PC-3 (cell line): ENCODE data around the gene INPP5F.

Experiments used
- EZH2 ChIP-seq: fragments of 300-600 bp; sonication (generic); IDR thresholded peaks from one replicate; pipeline ENCODE4 v1.6.1; 2017; ENCODE audit warnings: antibody characterized with exemption, mild to moderate bottlenecking, low read length; ENCODE audit not compliant: unreplicated experiment
- EZH2phosphoT487 ChIP-seq: fragments of 300-600 bp; sonication (generic); IDR thresholded peaks from 2 replicates; pipeline ENCODE4 v1.6.1; 2018; ENCODE audit warnings: mild to moderate bottlenecking, antibody characterized with exemption, low read length, borderline replicate concordance
- TF ChIP-seq, protein P1 (sequence below): fragments of 300-600 bp; sonication (generic); conservative IDR thresholded peaks from 2 replicates; pipeline ENCODE4 v1.5.1; 2017; ENCODE audit warnings: antibody characterized with exemption, low read depth, mild to moderate bottlenecking, low read length

DNA sequence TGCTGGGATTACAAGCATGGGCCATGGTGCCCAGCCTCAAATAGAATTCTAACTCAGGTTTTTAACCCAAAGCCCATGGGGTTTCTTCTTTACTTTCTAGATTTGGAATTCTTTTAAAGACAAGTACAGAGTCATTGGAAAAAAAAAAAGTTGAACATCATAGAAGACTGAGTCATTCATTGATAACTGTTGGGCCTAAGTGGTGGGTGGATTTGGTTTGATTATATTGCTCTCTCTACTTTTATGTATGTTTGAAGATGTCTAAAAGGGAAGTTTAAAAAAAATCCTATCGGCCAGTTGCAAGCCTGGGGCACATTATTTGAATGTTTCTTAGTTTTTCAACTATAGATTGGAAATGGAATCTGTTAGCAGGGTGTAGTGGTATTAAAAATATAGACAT, 49.7 kb downstream of the INPP5F start:
- TF ChIP-seq, protein P1, sequence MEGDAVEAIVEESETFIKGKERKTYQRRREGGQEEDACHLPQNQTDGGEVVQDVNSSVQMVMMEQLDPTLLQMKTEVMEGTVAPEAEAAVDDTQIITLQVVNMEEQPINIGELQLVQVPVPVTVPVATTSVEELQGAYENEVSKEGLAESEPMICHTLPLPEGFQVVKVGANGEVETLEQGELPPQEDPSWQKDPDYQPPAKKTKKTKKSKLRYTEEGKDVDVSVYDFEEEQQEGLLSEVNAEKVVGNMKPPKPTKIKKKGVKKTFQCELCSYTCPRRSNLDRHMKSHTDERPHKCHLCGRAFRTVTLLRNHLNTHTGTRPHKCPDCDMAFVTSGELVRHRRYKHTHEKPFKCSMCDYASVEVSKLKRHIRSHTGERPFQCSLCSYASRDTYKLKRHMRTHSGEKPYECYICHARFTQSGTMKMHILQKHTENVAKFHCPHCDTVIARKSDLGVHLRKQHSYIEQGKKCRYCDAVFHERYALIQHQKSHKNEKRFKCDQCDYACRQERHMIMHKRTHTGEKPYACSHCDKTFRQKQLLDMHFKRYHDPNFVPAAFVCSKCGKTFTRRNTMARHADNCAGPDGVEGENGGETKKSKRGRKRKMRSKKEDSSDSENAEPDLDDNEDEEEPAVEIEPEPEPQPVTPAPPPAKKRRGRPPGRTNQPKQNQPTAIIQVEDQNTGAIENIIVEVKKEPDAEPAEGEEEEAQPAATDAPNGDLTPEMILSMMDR: no peak
- TF ChIP-seq EZH2phosphoT487 (no peak), EZH2 (no peak)
